SK-N-SH treated with all-trans-retinoic acid at 6 μM for 48 hours (cell line): ENCODE results near the gene NRAS.

Experiments
- ATAC-seq: fragments of 200-7000 bp; cut with Tn5 transposase; 3 replicates; pipeline ENCODE4 v1.9.1; 2020; ENCODE audit warnings: mild to moderate bottlenecking, moderate library complexity
- ARNTL ChIP-seq: fragments of 450-650 bp; formaldehyde crosslinking; IDR thresholded peaks from 2 replicates; pipeline ENCODE4 v1.5.0; 2020; ENCODE audit warnings: low read depth, mild to moderate bottlenecking, moderate library complexity, borderline replicate concordance
- BACH2 ChIP-seq: fragments of 250-450 bp; sonication (Bioruptor Pico); IDR thresholded peaks from 2 replicates; pipeline ENCODE4 v1.9.0; 2021; ENCODE audit warnings: mild to moderate bottlenecking, borderline replicate concordance
- CREB5 ChIP-seq: fragments of 250-450 bp; sonication (Bioruptor Pico); IDR thresholded peaks from 2 replicates; pipeline ENCODE4 v1.5.1; 2020; ENCODE audit warnings: low read depth, mild to moderate bottlenecking, moderate library complexity
- CSDC2 ChIP-seq: fragments of 250-450 bp; sonication (Bioruptor Pico); IDR thresholded peaks from 2 replicates; pipeline ENCODE4 v1.5.0; 2020; ENCODE audit warnings: mild to moderate bottlenecking, moderate library complexity
- ESRRG ChIP-seq: fragments of 250-450 bp; sonication (Bioruptor Pico); IDR thresholded peaks from 2 replicates; pipeline ENCODE4 v1.6.1; 2021; ENCODE audit warnings: mild to moderate bottlenecking
- GLIS3 ChIP-seq: fragments of 250-450 bp; sonication (Bioruptor Pico); IDR thresholded peaks from 2 replicates; pipeline ENCODE4 v1.5.0; 2020; ENCODE audit warnings: mild to moderate bottlenecking, moderate library complexity
- ISL1 ChIP-seq: fragments of 250-450 bp; sonication (Bioruptor Pico); IDR thresholded peaks from 2 replicates; pipeline ENCODE4 v2.1.2; 2022; ENCODE audit warnings: mild to moderate bottlenecking, moderate library complexity
- OSR1 ChIP-seq: fragments of 250-450 bp; sonication (Bioruptor Pico); IDR thresholded peaks from 2 replicates; pipeline ENCODE4 v1.8.0; 2022; ENCODE audit warnings: moderate library complexity, mild to moderate bottlenecking, inconsistent platforms
- PATZ1 ChIP-seq: fragments of 250-450 bp; sonication (Bioruptor Pico); IDR thresholded peaks from 2 replicates; pipeline ENCODE4 v1.8.0; 2020; ENCODE audit warnings: mild to moderate bottlenecking, moderate library complexity, borderline replicate concordance
- POU6F1 ChIP-seq: fragments of 250-450 bp; sonication (Bioruptor Pico); IDR thresholded peaks from 2 replicates; pipeline ENCODE4 v1.8.0; 2021; ENCODE audit warnings: low read depth, mild to moderate bottlenecking, moderate library complexity, borderline replicate concordance
- PPARA ChIP-seq: fragments of 250-450 bp; sonication (Bioruptor Pico); IDR thresholded peaks from 2 replicates; pipeline ENCODE4 v1.5.0; 2020; ENCODE audit warnings: mild to moderate bottlenecking, borderline replicate concordance
- RARB ChIP-seq: fragments of 250-450 bp; sonication (Bioruptor Pico); IDR thresholded peaks from 2 replicates; pipeline ENCODE4 v1.8.0; 2021; ENCODE audit warnings: mild to moderate bottlenecking, moderate library complexity
- SNAI2 ChIP-seq: fragments of 250-450 bp; sonication (Bioruptor Pico); IDR thresholded peaks from 2 replicates; pipeline ENCODE4 v1.5.0; 2020; ENCODE audit warnings: mild to moderate bottlenecking, moderate library complexity
- TCF4 ChIP-seq: fragments of 250-450 bp; sonication (Bioruptor Pico); IDR thresholded peaks from 2 replicates; pipeline ENCODE4 v1.8.0; 2021; ENCODE audit warnings: mild to moderate bottlenecking, moderate library complexity, borderline replicate concordance
- TOX ChIP-seq: fragments of 250-450 bp; sonication (Bioruptor Pico); IDR thresholded peaks from 2 replicates; pipeline ENCODE4 v1.8.0; 2021; ENCODE audit warnings: mild to moderate bottlenecking, moderate library complexity, borderline replicate concordance
- TSHZ2 ChIP-seq: fragments of 250-450 bp; sonication (Bioruptor Pico); IDR thresholded peaks from 2 replicates; pipeline ENCODE4 v1.5.0; 2020; ENCODE audit warnings: mild to moderate bottlenecking, moderate library complexity
- ZC3H10 ChIP-seq: fragments of 250-450 bp; sonication (Bioruptor Pico); IDR thresholded peaks from 2 replicates; pipeline ENCODE4 v1.5.1; 2021; ENCODE audit warnings: mild to moderate bottlenecking, moderate library complexity
- ZFP3 ChIP-seq: fragments of 250-450 bp; sonication (Bioruptor Pico); IDR thresholded peaks from 2 replicates; pipeline ENCODE4 v1.5.0; 2020; ENCODE audit warnings: mild to moderate bottlenecking, moderate library complexity
- ZFP30 ChIP-seq: fragments of 450-650 bp; formaldehyde crosslinking; IDR thresholded peaks from 2 replicates; pipeline ENCODE4 v1.5.0; 2022; ENCODE audit warnings: mild to moderate bottlenecking, moderate library complexity
- ZNF70 ChIP-seq: fragments of 450-650 bp; formaldehyde crosslinking; IDR thresholded peaks from 2 replicates; pipeline ENCODE4 v1.5.0; 2020; ENCODE audit warnings: mild to moderate bottlenecking, moderate library complexity
- ZNF8 ChIP-seq: fragments of 450-650 bp; formaldehyde crosslinking; IDR thresholded peaks from 2 replicates; pipeline ENCODE4 v1.5.0; 2020; ENCODE audit warnings: mild to moderate bottlenecking, moderate library complexity

The NRAS gene

GRCh38 chr1:114710360-114710759 lies 6.2 kb downstream of the NRAS start:
- no peak for TF ChIP-seq TSHZ2 (CRISPR knock-in tag)
- TF ChIP-seq ESRRG (CRISPR knock-in tag): no peak
- no peak for TF ChIP-seq ZFP3 (CRISPR knock-in tag)
- no peak for TF ChIP-seq ZNF8 (CRISPR knock-in tag)
- no peak for TF ChIP-seq TCF4
- no peak for TF ChIP-seq ZC3H10 (CRISPR knock-in tag)
- TF ChIP-seq ZFP30 (CRISPR knock-in tag): no peak
- TF ChIP-seq RARB (CRISPR knock-in tag): no peak
- TF ChIP-seq PPARA: no peak
- TF ChIP-seq ZNF70 (CRISPR knock-in tag): no peak
- TF ChIP-seq OSR1: no peak
- TF ChIP-seq TOX (CRISPR knock-in tag): no peak
- TF ChIP-seq PATZ1: no peak
- TF ChIP-seq GLIS3 (CRISPR knock-in tag): no peak
- no peak for TF ChIP-seq ARNTL (CRISPR knock-in tag)
- TF ChIP-seq CSDC2 (CRISPR knock-in tag): no peak
- TF ChIP-seq POU6F1 (CRISPR knock-in tag): no peak
- TF ChIP-seq BACH2: no peak
- no peak for TF ChIP-seq SNAI2
- ATAC-seq: no peak

- ATAC-seq: no peak
- TF ChIP-seq ZC3H10 (CRISPR knock-in tag): no peak
- no peak for TF ChIP-seq PATZ1
- no peak for TF ChIP-seq SNAI2
- TF ChIP-seq CREB5 (CRISPR knock-in tag): no peak
- TF ChIP-seq ESRRG (CRISPR knock-in tag): no peak
- TF ChIP-seq ISL1: no peak
- no peak for TF ChIP-seq ARNTL (CRISPR knock-in tag)
- TF ChIP-seq POU6F1 (CRISPR knock-in tag): no peak
- TF ChIP-seq TSHZ2 (CRISPR knock-in tag): no peak
These were observed 9.0 kb downstream of the NRAS start for GRCh38 chr1:114707604-114708003.
